IMR-90 (cell line): ENCODE results near the gene RHOH. TPM values are rescaled to one million over a fixed set of nuclear protein-coding genes. Genes with fewer than 3 reads are reported as not detected.

Experiments
- polyA plus RNA-seq, 3 experiments: library from polyadenylated mRNA; depleted of rRNA; stranded (reverse); fragments of >200 nt; gene quantifications; 2 replicates each; pipeline ENCODE4 v1.2.3, GENCODE V29; 2012; ENCODE audit warnings: low replicate concordance in 1 of 3
- total RNA-seq: library from RNA; depleted of rRNA; stranded (reverse); fragments of >200 nt; gene quantifications from 2 replicates; pipeline ENCODE4 v1.2.3, GENCODE V29; 2012; rRNA removed

Gene RHOH
- total and polyA plus RNA-seq, 2 of the 4 experiments (the other 2 are of a cell fraction), result not detected

Other genes starting within 250 kb of the RHOH start
- gene PDS5A, start 219.1 kb upstream of the RHOH start, total RNA-seq, result 33.5 and 53.0 TPM in 2 replicates
- 12.3 and 16.3 TPM in 2 replicates for gene PDS5A, start 219.1 kb upstream of the RHOH start, polyA plus RNA-seq (2012; rRNA removed)
- 2.2 and 4.2 TPM in 2 replicates for gene N4BP2, start 140.2 kb upstream of the RHOH start, total RNA-seq
- 0.62 and 0.84 TPM in 2 replicates for gene N4BP2, start 140.2 kb upstream of the RHOH start, polyA plus RNA-seq (2012; rRNA removed)
- not detected in 2 replicates for gene CHRNA9, start 138.3 kb downstream of the RHOH start, total RNA-seq
- gene CHRNA9, start 138.3 kb downstream of the RHOH start, polyA plus RNA-seq (2012; rRNA removed), result not detected in 2 replicates